SK-N-SH treated with all-trans-retinoic acid at 6 μM for 48 hours (cell line): ENCODE data around the gene CTCF.

Experiments used
- ARNTL ChIP-seq: fragments of 450-650 bp; formaldehyde crosslinking; IDR thresholded peaks from 2 replicates; pipeline ENCODE4 v1.5.0; 2020; ENCODE audit warnings: low read depth, mild to moderate bottlenecking, moderate library complexity, borderline replicate concordance
- CSDC2 ChIP-seq: fragments of 250-450 bp; sonication (Bioruptor Pico); IDR thresholded peaks from 2 replicates; pipeline ENCODE4 v1.5.0; 2020; ENCODE audit warnings: mild to moderate bottlenecking, moderate library complexity
- ISL1 ChIP-seq: fragments of 250-450 bp; sonication (Bioruptor Pico); IDR thresholded peaks from 2 replicates; pipeline ENCODE4 v2.1.2; 2022; ENCODE audit warnings: mild to moderate bottlenecking, moderate library complexity
- ZC3H10 ChIP-seq: fragments of 250-450 bp; sonication (Bioruptor Pico); IDR thresholded peaks from 2 replicates; pipeline ENCODE4 v1.5.1; 2021; ENCODE audit warnings: mild to moderate bottlenecking, moderate library complexity
- ZNF70 ChIP-seq: fragments of 450-650 bp; formaldehyde crosslinking; IDR thresholded peaks from 2 replicates; pipeline ENCODE4 v1.5.0; 2020; ENCODE audit warnings: mild to moderate bottlenecking, moderate library complexity
- TF ChIP-seq, protein P1 (sequence below): fragments of 250-450 bp; sonication (Bioruptor Pico); IDR thresholded peaks from 2 replicates; pipeline ENCODE4 v1.5.1; 2020; ENCODE audit warnings: low read depth, mild to moderate bottlenecking, moderate library complexity
- TF ChIP-seq, protein P2 (sequence below): fragments of 250-450 bp; sonication (Bioruptor Pico); IDR thresholded peaks from 2 replicates; pipeline ENCODE4 v1.8.0; 2020; ENCODE audit warnings: mild to moderate bottlenecking, moderate library complexity, borderline replicate concordance
- TF ChIP-seq, protein P3 (sequence below): fragments of 250-450 bp; sonication (Bioruptor Pico); IDR thresholded peaks from 2 replicates; pipeline ENCODE4 v1.5.0; 2020; ENCODE audit warnings: mild to moderate bottlenecking, moderate library complexity

DNA sequence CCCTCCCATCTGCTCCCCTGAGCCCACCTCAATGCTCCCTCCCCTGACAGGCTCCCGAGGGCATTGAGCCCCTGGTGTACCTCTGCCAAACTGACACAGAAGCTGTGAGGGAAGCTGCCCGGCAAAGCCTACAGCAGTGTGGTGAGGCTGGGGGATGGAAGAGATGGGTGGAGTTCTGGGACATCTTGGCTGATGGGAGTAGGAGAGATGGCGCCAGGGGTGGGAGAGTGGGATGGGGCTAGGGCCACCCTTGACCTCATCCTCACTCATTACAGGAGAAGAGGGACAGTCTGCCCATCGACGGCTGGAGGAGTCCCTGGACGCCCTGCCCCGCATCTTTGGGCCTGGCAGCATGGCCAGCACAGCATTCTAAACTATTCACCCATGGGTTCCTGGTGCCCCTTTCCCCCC lies 16.2 kb upstream of the CTCF start:
- TF ChIP-seq ARNTL (CRISPR knock-in tag) (no peak), ISL1 (CRISPR knock-in tag) (no peak), ZC3H10 (CRISPR knock-in tag) (no peak), ZNF70 (CRISPR knock-in tag) (no peak), CSDC2 (CRISPR knock-in tag) (no peak)
- TF ChIP-seq, protein P1, sequence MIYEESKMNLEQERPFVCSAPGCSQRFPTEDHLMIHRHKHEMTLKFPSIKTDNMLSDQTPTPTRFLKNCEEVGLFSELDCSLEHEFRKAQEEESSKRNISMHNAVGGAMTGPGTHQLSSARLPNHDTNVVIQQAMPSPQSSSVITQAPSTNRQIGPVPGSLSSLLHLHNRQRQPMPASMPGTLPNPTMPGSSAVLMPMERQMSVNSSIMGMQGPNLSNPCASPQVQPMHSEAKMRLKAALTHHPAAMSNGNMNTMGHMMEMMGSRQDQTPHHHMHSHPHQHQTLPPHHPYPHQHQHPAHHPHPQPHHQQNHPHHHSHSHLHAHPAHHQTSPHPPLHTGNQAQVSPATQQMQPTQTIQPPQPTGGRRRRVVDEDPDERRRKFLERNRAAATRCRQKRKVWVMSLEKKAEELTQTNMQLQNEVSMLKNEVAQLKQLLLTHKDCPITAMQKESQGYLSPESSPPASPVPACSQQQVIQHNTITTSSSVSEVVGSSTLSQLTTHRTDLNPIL: no peak
- TF ChIP-seq, protein P2, sequence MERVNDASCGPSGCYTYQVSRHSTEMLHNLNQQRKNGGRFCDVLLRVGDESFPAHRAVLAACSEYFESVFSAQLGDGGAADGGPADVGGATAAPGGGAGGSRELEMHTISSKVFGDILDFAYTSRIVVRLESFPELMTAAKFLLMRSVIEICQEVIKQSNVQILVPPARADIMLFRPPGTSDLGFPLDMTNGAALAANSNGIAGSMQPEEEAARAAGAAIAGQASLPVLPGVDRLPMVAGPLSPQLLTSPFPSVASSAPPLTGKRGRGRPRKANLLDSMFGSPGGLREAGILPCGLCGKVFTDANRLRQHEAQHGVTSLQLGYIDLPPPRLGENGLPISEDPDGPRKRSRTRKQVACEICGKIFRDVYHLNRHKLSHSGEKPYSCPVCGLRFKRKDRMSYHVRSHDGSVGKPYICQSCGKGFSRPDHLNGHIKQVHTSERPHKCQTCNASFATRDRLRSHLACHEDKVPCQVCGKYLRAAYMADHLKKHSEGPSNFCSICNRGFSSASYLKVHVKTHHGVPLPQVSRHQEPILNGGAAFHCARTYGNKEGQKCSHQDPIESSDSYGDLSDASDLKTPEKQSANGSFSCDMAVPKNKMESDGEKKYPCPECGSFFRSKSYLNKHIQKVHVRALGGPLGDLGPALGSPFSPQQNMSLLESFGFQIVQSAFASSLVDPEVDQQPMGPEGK: no peak
- TF ChIP-seq, protein P3, sequence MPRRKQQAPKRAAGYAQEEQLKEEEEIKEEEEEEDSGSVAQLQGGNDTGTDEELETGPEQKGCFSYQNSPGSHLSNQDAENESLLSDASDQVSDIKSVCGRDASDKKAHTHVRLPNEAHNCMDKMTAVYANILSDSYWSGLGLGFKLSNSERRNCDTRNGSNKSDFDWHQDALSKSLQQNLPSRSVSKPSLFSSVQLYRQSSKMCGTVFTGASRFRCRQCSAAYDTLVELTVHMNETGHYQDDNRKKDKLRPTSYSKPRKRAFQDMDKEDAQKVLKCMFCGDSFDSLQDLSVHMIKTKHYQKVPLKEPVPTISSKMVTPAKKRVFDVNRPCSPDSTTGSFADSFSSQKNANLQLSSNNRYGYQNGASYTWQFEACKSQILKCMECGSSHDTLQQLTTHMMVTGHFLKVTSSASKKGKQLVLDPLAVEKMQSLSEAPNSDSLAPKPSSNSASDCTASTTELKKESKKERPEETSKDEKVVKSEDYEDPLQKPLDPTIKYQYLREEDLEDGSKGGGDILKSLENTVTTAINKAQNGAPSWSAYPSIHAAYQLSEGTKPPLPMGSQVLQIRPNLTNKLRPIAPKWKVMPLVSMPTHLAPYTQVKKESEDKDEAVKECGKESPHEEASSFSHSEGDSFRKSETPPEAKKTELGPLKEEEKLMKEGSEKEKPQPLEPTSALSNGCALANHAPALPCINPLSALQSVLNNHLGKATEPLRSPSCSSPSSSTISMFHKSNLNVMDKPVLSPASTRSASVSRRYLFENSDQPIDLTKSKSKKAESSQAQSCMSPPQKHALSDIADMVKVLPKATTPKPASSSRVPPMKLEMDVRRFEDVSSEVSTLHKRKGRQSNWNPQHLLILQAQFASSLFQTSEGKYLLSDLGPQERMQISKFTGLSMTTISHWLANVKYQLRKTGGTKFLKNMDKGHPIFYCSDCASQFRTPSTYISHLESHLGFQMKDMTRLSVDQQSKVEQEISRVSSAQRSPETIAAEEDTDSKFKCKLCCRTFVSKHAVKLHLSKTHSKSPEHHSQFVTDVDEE (CRISPR knock-in tag): no peak
